HepG2 (cell line): ENCODE results near the gene GFRA1.

Experiments
- NFE2L2 ChIP-seq: fragments of 150-350 bp; IDR thresholded peaks from 2 replicates; pipeline ENCODE4 v1.6.1; 2014; ENCODE audit warnings: low read length
- ZNF607 ChIP-seq: sonication (generic); formaldehyde crosslinking; IDR thresholded peaks from 2 replicates; pipeline ENCODE4 v1.5.1; 2020; ENCODE audit warnings: missing genetic modification reagents, mild to moderate bottlenecking, borderline replicate concordance

DNA sequence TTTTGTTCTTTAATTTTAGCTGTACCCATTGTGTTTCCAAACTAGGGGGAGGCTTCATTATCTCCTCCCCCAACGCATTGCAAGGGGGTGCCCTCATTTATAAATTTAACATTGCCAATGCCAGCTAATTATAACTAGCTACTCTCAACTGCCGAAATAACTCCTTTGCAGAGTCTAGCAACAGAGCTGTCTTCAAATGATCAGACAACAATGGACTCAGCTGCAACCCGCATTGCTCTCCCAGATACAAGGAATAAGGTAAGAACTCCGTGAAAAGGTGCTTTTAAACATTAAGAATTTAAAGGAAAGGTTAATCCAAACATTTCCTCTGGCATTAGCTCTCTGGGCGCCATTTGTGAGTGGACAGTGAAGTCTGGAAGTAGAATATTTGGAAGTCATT, 116.2 kb downstream of the GFRA1 start:
- no peak for TF ChIP-seq NFE2L2
- TF ChIP-seq ZNF607 (CRISPR knock-in tag): no peak
